Breast epithelium (tissue), 4 donors: ENCODE measurements around the gene EXPH5. TPM values are rescaled to one million over a fixed set of nuclear protein-coding genes. Genes with fewer than 3 reads are reported as not detected.
"Not testable (repeated sequence)": the region's sequence is repeated elsewhere in the genome, so short reads cannot be mapped to it uniquely, and the experiment has no call there.

Experiments
- DNase-seq, 2 donors: peaks; one replicate each; pipeline ENCODE4 v3.0.0-alpha.2; 2019; ENCODE audit warnings: low spot score in 2 of 2
- H3K27ac ChIP-seq, 2 donors: fragments of 200-600 bp; sonication (generic) in 1 of 2; one replicate each; pipeline ENCODE4 v1.5.1; 2016 to 2019; ENCODE audit warnings: mild to moderate bottlenecking in 1 of 2
- H3K27me3 ChIP-seq, 2 donors: fragments of 200-600 bp; sonication (generic) in 1 of 2; one replicate each; pipeline versions ENCODE4 v1.5.1 to v1.6.0; 2017 to 2019; ENCODE audit warnings: control low read depth in 1 of 2, mild to moderate bottlenecking in 1 of 2
- H3K36me3 ChIP-seq: fragments of 200-600 bp; one replicate; pipeline ENCODE4 v1.5.1; 2019
- H3K4me1 ChIP-seq, 2 donors: fragments of 200-600 bp; sonication (generic); one replicate each; pipeline ENCODE4 v1.5.1; 2016 to 2019; ENCODE audit warnings: control low read depth in 1 of 2
- H3K4me3 ChIP-seq, 3 donors: fragments of 200-600 bp; sonication (generic); 1 replicate in 2 of 3; 2 replicates in 1 of 3; pipeline ENCODE4 v1.5.1; 2016 to 2019; ENCODE audit warnings: mild to moderate bottlenecking in 3 of 3, moderate library complexity in 2 of 3
- H3K9me3 ChIP-seq, 2 donors: fragments of 200-600 bp; sonication (generic) in 1 of 2; one replicate each; pipeline ENCODE4 v1.5.1; 2016 to 2019; ENCODE audit warnings: control low read depth in 1 of 2
- POLR2A ChIP-seq: fragments of 450-650 bp; IDR thresholded peaks from one replicate; pipeline ENCODE4 v1.6.1; 2016; ENCODE audit warnings: antibody characterized with exemption, mild to moderate bottlenecking, moderate library complexity
- POLR2AphosphoS5 ChIP-seq, 3 donors: sonication (generic); formaldehyde crosslinking; IDR thresholded peaks; one replicate each; pipeline ENCODE4 v1.6.1; 2017; ENCODE audit warnings: antibody characterized with exemption in 3 of 3
- intact Hi-C: fragments of 100-400 bp; cut with DNase I; formaldehyde crosslinking; loops from one replicate; pipeline ENCODE4 v1.15.1; 2023; ENCODE audit warnings: low total_unique reads
- total RNA-seq, 3 donors: library from RNA; depleted of rRNA; stranded (reverse); fragments of >200 nt; gene quantifications; one replicate each; pipeline ENCODE4 v1.1.0, GENCODE V29; 2016
- TF ChIP-seq, protein P1 (sequence below), 3 donors: fragments of 450-650 bp; IDR thresholded peaks; one replicate each; pipeline ENCODE4 v1.5.1; 2016 to 2017; ENCODE audit warnings: antibody characterized with exemption in 3 of 3, mild to moderate bottlenecking in 3 of 3, moderate library complexity in 3 of 3

The EXPH5 gene
- total RNA-seq, 3 donors from 2014 or later, result 3.2 to 16.8 (median 8.8) TPM

DNA sequence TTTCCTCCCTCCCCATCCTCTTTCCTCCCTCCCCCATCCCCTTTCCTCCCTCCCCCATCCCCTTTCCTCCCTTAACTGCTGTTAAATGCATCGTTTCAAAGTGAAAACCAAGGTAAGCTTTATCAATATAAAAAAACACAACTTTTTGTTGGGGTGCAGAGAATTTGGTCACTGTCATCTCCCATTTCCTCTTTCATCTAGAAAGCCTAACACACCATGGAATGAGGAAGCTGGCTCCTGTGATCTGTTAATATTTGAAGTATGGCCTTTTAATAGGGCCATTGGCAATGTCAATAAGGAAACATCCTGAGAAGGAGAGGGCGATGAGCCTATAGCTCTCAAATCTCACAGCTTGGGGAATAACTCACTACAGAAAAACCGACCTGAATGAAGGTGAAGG lies 7.0 kb downstream of the EXPH5 start:
- H3K9me3 ChIP-seq, result no peaks in the 10 kb centered on the region
- intact Hi-C loops, result no loop called here
- H3K36me3 ChIP-seq, result no peaks in the 10 kb centered on the region
- H3K27ac ChIP-seq, result no peak overlapping the region
- no peaks in the 10 kb centered on the region for H3K4me1 ChIP-seq
- no peak overlapping the region for H3K4me3 ChIP-seq
- no peak for TF ChIP-seq POLR2AphosphoS5 (IDR thresholded peaks at IDR 0.05)
- TF ChIP-seq, protein P1, sequence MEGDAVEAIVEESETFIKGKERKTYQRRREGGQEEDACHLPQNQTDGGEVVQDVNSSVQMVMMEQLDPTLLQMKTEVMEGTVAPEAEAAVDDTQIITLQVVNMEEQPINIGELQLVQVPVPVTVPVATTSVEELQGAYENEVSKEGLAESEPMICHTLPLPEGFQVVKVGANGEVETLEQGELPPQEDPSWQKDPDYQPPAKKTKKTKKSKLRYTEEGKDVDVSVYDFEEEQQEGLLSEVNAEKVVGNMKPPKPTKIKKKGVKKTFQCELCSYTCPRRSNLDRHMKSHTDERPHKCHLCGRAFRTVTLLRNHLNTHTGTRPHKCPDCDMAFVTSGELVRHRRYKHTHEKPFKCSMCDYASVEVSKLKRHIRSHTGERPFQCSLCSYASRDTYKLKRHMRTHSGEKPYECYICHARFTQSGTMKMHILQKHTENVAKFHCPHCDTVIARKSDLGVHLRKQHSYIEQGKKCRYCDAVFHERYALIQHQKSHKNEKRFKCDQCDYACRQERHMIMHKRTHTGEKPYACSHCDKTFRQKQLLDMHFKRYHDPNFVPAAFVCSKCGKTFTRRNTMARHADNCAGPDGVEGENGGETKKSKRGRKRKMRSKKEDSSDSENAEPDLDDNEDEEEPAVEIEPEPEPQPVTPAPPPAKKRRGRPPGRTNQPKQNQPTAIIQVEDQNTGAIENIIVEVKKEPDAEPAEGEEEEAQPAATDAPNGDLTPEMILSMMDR (IDR thresholded peaks at IDR 0.05), result no peak
- TF ChIP-seq POLR2A, result no peak
- no peak for DNase-seq
- H3K27me3 ChIP-seq, result no peaks in the 10 kb centered on the region

DNA sequence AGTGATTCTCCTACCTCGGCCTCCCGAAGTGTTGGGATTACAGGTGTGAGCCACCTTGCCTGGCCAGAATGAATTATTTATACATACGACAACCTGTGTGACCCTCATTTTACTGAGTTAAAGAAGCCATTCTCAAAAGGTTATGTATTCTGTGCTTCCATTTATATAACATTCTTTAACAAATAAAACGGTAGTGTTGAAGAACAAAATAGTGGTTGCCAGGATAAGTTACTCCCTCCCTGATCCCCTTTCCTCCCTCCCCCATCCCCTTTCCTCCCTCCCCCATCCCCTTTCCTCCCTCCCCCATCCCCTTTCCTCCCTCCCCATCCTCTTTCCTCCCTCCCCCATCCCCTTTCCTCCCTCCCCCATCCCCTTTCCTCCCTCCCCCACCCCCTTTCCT lies 7.4 kb downstream of the EXPH5 start:
- H3K9me3 ChIP-seq, H3K27me3 ChIP-seq, intact Hi-C loops, DNase-seq, H3K4me3 ChIP-seq, H3K27ac ChIP-seq, H3K4me1 ChIP-seq, H3K36me3 ChIP-seq: not testable (repeated sequence)

DNA sequence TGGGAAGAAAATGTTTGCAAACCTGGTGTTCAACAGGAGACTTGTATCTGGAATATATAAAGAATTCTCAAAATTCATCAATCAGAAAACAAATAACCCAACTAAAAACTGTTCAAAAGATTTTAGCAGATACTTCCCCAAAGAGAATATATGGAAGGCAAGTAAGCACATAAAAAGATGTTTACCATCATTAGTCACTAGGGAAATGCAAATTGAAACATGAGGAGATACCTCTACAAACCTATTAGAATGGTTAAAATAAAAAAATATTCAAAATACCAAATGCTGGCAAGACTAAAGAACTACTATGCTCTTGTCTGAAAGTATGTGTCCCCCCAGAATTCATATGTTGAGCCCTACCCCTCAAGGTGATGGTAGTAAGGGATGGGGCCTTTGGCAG lies 8.6 kb downstream of the EXPH5 start:
- H3K4me3 ChIP-seq, result no peak overlapping the region
- intact Hi-C loops, result no loop called here
- H3K36me3 ChIP-seq, result no peaks in the 10 kb centered on the region
- no peaks in the 10 kb centered on the region for H3K4me1 ChIP-seq
- H3K9me3 ChIP-seq, result no peaks in the 10 kb centered on the region
- no peaks in the 10 kb centered on the region for H3K27me3 ChIP-seq
- DNase-seq, result no peak
- no peak for TF ChIP-seq POLR2A
- TF ChIP-seq, protein P1 (IDR thresholded peaks at IDR 0.05), result no peak
- TF ChIP-seq POLR2AphosphoS5 (IDR thresholded peaks at IDR 0.05), result no peak
- no peak overlapping the region for H3K27ac ChIP-seq

DNA sequence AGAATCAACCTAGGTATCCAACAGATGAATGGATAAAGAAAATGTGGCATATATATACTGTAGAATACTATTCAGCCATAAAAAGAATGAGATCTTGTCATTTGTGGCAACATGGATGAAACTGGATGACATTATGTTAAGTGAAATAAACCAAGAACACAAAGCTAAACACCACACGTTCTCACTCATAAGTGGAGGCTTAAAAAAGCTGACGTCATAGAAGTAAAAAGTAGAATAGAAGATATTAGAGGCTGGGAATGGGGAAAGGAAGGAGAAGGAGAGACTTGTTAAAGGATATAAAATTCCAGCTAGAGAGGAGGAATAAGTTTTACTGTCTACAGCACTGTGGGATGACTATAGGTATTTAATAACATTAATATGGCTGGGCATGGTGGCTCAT lies 12.9 kb downstream of the EXPH5 start:
- H3K4me1 ChIP-seq, result no peaks in the 10 kb centered on the region
- no peak overlapping the region for H3K27ac ChIP-seq
- DNase-seq, result no peak
- intact Hi-C loops, result no loop called here
- no peak overlapping the region for H3K4me3 ChIP-seq
- H3K36me3 ChIP-seq, result no peaks in the 10 kb centered on the region
- TF ChIP-seq POLR2AphosphoS5 (IDR thresholded peaks at IDR 0.05), result no peak
- TF ChIP-seq, protein P1 (IDR thresholded peaks at IDR 0.05), result no peak
- no peak for TF ChIP-seq POLR2A
- H3K27me3 ChIP-seq, result no peaks in the 10 kb centered on the region
- H3K9me3 ChIP-seq, result no peaks in the 10 kb centered on the region

DNA sequence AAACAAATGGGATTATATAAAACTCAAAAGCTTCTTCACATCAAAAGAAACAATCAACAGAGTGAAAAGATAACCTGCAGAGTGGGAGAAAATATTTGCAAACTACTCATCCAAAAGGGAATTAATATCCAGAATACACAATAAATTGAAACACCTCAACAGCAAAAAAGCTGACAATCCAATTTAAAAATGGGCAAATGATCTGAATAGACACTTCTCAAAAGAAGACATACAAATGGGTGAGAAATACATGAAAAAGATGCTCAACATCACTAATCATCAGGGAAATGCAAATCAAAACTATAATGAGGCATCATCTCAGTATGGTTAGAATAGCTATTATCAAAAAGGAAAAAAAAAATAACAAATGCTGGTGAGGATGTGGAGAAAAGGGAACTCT lies 13.5 kb downstream of the EXPH5 start:
- Histone ChIP-seq H3K9me3 (no peaks in the 10 kb centered on the region), H3K36me3 (no peaks in the 10 kb centered on the region), H3K4me3 (no peak overlapping the region), H3K27ac (no peak overlapping the region), H3K4me1 (no peaks in the 10 kb centered on the region), H3K27me3 (no peaks in the 10 kb centered on the region)
- no peak for DNase-seq
- TF ChIP-seq POLR2A (no peak), POLR2AphosphoS5 (IDR thresholded peaks at IDR 0.05) (no peak)
- TF ChIP-seq, protein P1 (IDR thresholded peaks at IDR 0.05), result no peak
- intact Hi-C loops, result no loop called here

DNA sequence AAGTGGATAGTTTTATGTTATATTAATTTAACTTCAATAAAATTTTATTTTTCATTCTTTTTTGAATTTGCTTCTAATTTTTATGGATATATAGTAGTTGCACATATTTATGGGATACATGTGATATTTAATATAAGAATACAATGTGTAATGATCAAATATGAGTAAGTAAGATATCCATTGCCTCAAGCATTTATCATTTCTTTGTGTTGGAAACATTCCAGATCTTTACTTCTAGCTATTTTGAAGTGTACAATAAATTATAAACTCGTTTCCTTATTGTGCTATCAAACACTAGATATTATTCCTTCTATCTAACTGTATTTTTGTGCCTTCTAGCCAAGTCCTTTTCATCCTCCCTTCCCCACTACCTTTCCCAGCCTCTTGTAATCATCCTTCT lies 17.0 kb downstream of the EXPH5 start:
- no peak overlapping the region for H3K27ac ChIP-seq
- no peak overlapping the region for H3K4me3 ChIP-seq
- no peaks in the 10 kb centered on the region for H3K36me3 ChIP-seq
- intact Hi-C loops, result no loop called here
- no peak for DNase-seq
- H3K27me3 ChIP-seq, result no peaks in the 10 kb centered on the region
- H3K9me3 ChIP-seq, result no peaks in the 10 kb centered on the region
- TF ChIP-seq POLR2A (no peak), POLR2AphosphoS5 (IDR thresholded peaks at IDR 0.05) (no peak)
- TF ChIP-seq, protein P1 (IDR thresholded peaks at IDR 0.05), result no peak
- H3K4me1 ChIP-seq, result no peaks in the 10 kb centered on the region
